EL (cell line): ENCODE data around the gene ABHD17C.

ENCODE experiments used
- DNase-seq: peaks from one replicate; pipeline ENCODE4 v3.0.0-alpha.2; 2016

The ABHD17C gene

DNA sequence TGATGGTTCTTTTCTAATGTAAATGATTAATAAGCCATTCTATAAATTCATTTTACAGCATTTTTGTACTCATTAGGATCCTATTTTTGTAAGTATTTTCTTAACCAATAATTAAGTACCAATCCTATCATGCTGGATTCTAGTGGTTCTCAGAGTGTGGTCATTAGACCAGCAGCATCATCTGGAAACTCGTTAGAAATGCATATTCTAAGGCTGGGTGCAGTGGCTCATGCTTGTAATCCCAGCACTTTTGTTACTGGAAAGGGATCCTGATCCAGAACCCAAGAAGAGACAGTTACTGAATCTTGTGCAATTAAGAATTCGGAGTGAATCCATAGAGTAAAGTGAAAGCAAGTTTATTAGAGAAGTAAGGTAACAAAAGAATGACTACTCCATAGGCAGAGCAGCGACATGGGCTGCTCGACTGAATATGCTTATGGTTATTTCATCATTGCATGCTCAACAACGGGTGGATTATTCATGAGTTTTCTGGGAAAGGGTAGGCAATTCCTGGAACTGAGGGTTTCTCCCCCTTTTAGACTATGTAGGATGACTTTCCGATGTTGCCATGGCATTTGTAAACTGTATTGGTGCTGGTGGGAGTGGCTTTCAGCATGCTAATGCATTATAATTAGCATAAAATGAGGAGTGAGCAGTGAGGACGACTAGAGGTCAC, 74.2 kb downstream of the ABHD17C start:
- no peak for DNase-seq

DNA sequence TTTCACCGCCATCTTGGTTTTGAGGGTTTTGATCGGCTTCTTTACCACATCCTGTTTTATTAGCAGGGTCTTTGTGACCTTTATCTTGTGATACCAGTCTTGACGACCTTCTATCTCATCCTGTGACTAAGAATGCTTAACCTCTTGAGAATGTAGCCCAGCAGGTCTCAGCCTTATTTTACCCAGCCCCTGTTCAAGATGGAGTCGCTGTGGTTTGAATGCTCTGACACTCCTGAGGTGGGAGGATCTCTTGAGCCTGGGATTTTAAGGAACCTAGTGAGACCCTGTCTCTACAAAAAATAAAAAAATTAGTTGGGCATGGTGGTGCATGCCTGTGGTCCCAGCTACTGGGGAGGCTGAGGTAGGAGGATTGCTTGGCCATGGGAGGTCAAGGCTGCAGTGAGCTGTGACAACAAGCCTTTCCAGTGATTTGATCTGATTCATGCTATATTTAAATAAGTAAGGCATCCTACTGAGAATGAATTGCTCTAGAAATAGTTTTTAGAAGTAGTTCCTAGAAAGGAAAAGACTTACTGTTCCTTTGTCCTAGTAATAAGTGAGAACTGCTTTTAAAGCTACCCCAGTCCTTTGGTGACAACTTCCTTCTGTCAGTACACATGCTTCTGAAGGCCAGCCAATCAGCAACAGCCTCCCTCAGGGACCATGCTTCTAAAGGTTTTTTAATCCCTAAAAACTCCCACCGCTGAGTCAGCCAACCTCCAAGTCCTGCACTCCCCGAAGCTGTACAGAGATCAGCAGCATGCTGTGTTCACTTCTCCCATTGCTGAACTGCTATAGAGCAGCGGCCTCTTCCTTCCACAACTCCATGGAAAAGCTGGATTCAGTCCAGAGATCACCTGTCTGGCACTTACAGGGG, 75.0 kb downstream of the ABHD17C start:
- DNase-seq: no peak

DNA sequence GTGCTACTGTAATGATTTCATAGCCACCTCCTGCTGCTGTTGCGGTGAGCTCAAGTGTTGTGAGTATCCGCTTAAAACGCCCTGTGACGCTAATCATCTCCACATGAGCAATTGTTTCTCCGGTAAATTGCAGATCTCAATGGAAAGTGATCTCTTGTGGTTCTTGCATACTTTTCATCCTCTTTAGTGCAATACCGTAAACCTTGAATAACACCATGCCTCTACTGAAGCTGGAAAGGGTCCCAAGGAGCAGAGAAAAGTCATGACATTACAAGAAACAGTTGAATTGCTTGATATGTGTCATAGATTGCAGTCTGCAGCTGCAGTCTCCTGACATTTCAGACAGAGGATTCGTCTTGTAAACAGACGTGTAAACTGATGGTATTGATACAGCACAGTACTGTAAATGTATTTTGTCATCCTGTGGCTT, 78.0 kb downstream of the ABHD17C start:
- no peak for DNase-seq

DNA sequence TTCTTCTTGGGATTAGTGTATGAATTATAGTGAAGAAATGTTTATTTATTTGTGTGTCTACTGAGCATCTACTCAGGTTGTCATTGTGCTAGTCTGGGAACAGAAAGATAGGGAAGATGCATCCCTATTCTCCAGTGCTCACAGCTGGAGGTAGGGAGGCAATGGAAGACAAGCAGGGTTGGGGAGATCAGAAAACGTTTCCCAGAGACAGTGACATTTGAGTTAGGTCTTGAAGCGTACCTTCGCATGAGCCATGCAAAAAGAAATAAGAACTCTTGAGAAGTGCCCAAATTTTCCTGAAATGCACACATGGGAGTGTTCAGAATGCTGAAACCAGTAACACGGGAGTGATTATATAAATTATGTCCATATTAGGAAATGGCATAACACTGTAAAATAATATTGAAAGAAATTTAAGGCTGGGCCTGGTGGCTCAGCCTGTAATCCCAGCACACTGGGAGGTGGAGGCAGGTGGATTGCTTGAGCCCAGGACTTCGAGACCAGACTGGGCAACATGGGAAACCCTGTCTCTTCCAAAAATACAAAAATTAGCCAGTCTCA, 78.8 kb downstream of the ABHD17C start:
- DNase-seq: no peak

DNA sequence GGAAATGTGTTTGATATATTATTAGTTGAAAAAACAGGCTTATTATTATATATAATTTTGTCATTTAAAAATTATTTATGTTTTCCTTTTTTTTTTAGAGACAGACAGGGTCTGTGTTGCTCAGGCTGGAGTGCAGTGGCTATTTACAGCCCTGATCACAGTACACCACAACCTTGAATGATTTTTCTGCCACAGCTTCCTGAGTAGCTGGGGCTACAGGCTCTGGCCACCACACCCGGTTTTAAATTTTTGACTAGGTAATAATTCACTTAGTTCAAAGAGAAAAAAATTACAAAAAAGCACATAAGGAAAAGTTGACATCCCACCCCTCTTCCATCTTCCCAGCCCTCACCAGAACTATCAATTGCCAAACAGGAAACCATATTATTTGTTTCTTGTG, 79.4 kb downstream of the ABHD17C start:
- DNase-seq: no peak

DNA sequence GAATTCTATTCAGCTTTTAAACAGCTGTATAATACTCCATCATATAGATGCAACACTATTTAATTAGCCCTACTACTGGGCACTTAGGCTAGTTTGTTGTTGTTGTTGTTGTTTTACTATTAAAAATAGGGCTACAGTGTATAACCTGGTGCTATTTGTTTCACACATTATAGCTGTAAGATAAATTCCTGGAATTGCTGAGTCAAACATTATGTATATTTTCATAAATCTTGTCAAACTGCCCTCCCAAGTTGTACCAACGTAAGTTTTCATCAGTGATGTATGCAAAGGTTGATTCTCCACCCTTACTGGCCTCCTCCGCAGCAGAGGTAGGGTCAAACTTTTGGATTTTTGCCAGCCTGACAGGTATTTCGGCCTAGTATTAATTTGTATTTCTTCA, 80.2 kb downstream of the ABHD17C start:
- DNase-seq: no peak

DNA sequence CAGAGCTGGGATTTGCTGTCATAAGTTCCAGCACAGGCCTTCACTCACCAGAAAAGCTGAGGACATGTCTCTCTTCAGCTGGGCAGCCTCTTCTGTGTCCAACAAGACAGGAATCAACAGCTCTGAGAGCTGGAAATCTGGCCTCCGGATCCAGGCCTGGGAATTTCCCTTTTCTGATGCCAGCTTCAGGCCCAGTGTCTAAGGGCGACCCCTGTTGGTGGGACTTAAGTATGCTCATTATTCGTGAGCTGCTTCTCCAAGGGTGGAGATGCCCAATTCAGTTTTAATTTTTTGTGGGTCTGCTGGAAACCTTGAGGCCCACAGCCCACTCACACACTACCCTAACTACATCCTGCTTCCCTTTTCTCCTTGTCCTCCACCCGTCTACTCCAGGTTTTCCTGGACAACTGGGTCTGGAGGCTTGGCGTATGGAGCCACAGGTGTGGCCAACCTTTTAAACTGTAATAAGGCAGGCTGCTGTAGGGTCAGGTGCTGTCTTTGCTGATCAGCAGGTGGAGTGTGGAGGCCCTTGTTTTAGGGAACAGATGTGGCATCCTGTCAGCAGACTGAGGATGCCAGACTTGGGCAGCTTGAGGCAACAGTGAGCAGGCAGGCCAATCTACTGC, 81.4 kb downstream of the ABHD17C start:
- peak; percentile 80 for DNase-seq

DNA sequence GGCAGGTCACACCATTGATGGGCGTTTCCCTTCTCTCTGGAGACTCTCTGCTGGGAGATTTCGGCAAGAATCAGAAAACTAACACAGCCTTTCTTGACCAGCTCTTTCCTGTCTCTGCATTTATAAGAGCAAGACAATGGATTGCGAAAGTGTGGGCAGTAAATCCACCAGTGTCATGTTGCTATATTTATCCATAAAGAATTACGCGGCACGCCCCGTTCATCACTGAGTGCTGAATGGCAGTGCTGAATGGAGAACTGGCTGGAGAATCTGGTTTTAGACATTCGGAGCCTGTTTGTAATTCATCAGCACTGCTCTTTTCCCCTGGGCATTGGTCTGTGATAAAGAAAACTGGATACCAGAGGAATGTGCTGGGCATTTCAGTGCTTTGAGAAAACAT, 82.0 kb downstream of the ABHD17C start:
- DNase-seq: peak; percentile 38

DNA sequence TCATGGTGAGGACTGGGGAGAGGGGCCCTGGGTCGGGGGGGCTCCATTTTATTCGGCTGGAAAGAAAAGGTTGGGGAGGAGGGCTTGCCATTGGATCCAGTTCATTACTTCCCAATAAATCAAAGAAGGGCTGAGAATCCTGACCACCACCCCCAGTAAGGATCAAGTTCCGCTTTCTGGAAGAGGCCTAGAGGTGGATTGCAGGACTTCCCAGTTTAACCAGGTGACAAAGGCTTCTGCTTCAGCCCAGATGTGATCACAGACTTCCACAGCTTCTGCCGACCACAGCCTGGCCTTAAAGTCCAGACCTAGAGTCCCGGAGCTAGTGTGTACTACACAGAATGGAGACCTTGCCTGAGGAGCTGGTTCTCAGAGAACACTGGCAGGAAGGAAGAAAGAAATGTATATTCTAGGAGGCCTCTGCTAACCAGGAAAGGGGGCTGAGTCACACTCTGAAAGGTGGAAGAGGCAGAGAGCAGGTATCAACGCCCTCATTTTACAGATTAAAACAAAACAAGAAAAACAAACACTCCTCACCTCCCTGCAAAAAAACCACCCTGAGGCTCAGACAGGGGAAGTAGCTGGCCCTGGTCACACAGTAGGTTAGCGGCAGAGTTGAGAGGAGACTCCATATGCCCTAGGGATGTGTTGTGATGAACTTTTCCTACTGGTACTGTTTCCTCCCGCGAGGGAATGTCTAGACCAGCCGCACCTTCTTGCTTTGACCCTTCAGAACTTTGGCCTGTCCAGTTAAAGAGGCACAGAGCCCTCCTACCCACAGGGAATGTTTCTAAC, 82.9 kb downstream of the ABHD17C start:
- no peak for DNase-seq

DNA sequence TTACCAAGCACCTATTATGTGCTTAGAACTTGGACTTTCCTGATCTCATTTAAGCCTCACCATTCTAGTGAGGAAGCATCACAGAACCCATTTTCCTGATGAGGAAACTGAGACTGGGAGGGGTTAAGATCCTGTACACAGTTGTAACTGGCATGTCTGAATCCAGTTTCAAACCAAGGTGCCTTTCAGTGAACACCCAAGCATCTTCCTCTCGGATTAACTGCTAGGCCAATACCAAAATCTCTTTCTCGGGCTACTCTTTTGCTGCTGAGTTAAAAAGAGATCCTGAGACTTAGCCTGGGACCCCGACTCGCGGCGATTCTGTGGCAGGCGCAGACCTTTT, 83.5 kb downstream of the ABHD17C start:
- no peak for DNase-seq

DNA sequence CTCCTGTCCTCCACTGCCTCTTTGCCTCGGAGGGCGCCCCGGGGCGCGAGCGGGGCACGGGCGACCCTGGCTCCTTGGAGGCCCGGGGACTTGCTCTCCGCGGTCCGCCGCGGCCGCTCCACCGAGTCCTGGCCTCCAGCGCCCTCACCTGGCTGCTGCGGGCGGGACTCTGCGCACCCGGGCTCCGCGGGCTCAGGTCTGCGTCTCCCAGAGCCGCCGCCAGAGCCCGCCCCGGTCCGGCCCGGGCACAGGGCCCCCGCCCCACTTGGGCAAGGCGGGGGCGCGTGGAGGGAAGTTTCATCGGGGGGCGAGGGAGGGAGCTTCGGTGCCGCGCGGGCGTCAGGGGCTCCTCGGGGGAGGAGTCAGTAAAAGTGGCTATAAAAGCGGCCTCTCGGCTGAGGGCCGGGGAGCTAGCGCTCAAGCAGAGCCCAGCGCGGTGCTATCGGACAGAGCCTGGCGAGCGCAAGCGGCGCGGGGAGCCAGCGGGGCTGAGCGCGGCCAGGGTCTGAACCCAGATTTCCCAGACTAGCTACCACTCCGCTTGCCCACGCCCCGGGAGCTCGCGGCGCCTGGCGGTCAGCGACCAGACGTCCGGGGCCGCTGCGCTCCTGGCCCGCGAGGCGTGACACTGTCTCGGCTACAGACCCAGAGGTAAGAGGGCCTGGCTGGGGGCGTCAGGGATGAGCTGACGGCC, 84.0 kb downstream of the ABHD17C start, which contains the start of gene CEMIP:
Gene CEMIP, plus strand, starts transcription at position 407 of the 694 bp plus-strand sequence. CDS start 94,510 bp downstream, outside the sequence.
- DNase-seq: peak; percentile 77

DNA sequence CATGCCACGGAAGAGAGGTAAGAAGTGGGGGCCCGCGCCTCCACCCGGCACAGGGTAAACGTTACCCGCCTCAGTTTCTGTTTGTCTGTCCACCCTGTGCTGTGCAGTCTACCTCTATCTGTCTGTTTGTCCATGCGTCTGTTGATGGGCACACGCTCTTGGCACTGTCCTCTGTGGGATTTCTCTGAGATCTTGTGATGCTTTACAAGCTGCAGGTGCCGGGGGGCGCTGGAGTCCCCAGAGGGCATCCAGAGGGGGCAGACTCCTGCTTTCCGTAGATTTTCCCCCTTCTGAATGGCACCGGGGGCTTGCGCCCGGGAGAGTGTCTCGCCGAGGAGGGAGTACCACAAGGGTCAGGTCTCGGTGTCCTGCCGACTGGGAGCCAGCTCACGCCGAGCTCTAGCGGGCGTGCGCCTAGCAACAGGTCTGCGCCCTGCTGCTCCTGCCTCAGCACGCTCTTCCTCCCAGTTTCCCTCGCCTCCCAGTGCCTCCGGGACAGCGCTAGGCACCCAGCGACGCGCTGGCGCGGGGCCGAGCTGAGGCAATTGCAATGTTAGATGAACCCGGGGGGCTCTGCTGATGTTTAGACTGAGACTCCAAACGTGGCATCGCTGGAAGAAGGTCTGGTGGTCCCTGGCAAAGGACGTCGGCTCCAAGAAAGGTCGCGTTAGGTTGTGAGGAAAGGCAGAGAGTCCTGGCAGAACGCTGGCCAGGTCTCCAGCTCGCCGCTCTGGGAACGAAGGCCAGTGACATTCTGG, 84.7 kb downstream of the ABHD17C start:
- peak; percentile 66 for DNase-seq

DNA sequence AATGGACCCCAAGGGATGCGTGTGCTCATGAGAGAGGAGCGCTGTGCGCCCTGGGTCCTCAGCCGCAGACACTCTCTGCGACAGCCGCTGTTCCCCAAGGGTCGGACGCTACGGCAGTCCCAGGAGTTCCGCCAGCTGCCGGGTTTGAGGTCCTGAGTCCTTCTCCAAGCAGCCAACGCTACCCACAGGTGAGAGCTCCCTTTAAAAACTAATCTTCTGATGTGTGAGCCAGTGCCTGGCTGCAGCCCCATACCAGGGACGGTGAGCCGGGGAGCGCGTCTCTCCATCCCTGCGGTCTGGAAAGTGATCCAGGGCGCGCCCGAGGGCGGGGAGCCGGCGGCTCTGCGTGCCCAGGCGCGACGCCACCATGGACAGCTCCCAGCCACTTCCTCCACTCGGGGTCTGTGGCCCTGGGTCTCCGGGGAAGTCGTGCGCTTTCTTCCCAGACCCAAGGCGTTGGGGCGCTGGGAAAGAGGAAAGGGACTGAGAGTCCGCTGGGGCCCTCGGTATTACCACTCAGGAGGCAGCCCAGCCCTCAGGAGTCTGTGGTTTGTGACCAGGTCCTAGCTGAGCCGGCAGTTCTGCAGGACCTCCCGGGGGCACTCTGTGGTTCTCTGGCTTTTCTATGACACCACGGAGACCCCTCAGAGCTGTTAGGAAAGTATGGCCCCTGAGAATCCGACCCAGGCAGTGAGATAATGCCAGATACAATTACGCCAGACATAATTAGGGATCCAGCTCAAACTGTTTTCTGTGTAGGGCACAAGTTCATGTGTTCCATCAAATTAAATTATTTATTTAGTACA, 85.5 kb downstream of the ABHD17C start:
- peak; percentile 61 for DNase-seq

DNA sequence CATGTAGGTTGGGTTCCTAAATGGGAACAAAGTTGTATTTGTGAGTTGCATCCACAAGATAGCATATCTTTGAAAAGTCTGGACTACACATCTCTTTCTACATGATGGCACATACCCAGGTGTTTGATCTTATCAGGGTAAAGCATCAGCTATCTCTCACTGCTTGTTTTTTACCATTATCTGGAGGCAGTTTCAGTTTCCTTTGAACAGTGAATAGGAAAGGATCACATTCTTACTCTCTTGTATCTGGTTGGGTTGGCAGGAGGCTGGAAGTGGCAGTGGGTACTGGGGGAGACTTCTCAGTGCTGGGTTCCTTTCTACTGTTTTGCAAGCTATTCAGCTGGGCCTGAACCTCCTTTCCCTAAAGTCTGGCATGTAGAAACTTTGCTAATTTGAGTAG, 88.2 kb downstream of the ABHD17C start:
- DNase-seq: no peak

DNA sequence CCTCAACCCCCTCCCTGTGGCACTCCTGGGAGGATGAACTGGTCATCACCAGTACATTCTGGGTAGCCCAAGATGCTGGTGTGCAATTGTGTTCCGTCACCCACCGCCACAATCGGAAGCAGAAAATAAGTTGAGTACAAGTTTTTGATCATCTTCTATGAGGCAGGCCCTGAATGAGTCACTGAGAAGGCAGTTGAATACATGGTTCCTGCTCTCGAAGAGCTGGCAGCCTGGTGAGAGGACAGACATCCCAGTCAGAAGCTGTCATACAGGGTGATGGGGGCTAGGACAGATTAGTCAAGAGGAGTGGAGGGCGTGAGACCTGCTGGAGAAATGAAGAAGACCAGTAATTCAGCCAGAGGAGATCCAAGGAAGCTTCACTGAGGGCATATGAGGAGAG, 90.2 kb downstream of the ABHD17C start:
- DNase-seq: no peak

DNA sequence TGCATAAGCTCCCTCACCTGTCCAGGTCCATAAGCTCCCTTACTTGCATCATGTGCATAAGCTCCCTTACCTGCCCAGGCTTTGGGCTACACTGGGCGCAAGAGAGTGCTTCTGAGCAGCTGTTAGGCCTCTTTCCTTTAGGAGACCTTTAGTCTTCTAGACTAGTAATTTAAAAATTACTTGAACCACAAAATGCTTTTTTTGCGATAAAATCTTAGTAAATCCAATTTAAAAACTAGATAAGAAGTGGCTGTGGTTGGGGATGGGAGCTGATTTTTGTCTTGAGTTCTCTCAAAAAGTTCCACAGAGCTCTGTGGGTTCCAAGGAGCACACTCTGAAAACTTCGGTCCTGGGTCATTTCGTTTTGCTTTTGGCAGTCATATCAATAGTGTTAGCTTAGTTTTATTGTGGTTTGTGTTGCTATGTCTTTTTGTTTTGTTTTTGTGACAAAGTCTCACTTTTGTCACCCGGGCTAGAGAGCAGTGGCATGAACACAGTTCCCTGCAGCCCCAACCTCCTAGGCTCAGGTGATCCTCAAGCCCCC, 90.8 kb downstream of the ABHD17C start:
- DNase-seq: no peak

DNA sequence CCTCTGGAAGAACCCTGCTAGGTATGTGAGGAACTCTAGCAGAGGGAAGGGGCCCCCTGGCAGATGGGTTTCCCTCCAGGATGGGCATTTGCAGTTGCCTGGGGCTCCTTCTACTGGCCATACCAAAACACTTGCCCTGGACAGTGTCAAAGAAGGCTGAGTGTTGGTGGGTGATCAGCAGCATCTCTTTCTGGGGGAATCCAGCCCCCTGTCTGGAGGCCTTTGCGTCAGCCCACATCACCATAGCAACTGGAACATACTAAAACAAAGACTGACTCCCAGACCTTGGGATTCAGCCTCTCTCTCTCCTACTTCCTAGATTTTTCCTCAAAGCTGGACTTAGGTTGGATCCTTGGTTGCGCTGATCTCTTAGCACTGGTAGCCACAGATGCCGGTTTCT, 92.2 kb downstream of the ABHD17C start:
- no peak for DNase-seq

DNA sequence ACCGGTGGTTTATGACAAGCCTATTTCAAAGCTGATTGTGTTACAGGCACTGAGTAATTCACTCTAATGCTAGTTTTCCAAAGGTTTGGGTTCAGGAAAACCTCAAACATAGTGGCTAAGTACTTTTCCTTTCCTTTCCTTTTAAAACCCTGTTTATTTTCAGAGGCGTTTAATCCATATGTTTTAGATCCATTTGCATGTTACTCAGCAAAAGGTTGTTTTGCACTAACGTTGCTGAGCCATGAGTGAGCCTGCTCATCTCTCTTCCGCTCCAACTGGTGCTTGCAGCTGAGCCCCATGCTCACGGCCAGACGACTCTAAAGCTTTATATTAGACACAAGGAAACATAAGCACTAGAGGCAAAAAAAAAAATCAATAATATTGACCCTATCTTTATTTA, 93.4 kb downstream of the ABHD17C start:
- peak; percentile 12 for DNase-seq

DNA sequence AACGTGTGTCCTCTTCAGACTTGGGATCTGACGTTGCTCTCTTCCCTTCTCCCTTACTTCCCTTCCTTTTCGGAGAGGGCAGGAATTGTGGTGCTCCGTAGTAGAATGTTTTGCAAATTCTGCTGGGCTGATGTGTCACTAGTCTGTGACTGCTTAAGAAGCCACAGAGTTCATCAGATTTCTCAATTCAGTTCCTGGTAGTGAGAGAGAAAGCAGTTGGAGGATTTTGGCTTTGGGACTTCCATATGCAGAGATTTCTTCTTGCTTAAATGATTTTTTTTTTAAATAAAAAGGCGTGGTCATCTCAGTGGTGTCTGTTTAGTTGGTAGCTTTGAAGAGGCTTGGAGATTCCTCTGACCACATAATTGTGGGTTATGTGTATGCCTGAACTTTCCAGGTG, 94.2 kb downstream of the ABHD17C start:
- DNase-seq: peak; percentile 16

DNA sequence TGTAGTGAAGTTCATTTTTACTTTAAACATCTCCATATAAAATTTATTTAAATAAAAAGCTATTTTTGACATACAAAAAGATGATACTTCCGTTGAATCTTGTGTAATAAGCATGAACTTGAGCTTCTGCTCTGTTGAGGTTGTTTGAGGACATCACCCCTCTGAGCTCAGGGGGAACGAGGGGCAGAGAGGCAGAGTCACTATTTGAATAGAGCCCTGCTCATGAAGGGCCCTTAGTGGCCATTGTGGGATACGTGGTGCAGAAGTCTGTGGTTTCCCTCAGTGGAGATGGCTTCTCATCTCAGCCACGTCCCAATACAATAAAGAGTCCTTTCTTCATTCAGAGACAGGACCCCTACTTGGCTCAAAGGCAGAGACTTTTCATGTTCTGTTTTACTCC, 94.7 kb downstream of the ABHD17C start:
- DNase-seq: no peak
